GM12873 (cell line): ENCODE data around the gene CLCN6.

Experiments
- TF ChIP-seq, protein P1 (sequence below): IDR thresholded peaks from 2 replicates; pipeline ENCODE4 v1.5.1; 2012; ENCODE audit warnings: low read depth, mild to moderate bottlenecking, moderate library complexity, low read length, control low read depth; ENCODE audit not compliant: insufficient read depth; ENCODE audit errors: missing control alignments

CLCN6 gene

GRCh38 chr1:11825131-11825530 is 19.1 kb downstream of the CLCN6 start:
- TF ChIP-seq, protein P1, sequence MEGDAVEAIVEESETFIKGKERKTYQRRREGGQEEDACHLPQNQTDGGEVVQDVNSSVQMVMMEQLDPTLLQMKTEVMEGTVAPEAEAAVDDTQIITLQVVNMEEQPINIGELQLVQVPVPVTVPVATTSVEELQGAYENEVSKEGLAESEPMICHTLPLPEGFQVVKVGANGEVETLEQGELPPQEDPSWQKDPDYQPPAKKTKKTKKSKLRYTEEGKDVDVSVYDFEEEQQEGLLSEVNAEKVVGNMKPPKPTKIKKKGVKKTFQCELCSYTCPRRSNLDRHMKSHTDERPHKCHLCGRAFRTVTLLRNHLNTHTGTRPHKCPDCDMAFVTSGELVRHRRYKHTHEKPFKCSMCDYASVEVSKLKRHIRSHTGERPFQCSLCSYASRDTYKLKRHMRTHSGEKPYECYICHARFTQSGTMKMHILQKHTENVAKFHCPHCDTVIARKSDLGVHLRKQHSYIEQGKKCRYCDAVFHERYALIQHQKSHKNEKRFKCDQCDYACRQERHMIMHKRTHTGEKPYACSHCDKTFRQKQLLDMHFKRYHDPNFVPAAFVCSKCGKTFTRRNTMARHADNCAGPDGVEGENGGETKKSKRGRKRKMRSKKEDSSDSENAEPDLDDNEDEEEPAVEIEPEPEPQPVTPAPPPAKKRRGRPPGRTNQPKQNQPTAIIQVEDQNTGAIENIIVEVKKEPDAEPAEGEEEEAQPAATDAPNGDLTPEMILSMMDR = no peak

DNA sequence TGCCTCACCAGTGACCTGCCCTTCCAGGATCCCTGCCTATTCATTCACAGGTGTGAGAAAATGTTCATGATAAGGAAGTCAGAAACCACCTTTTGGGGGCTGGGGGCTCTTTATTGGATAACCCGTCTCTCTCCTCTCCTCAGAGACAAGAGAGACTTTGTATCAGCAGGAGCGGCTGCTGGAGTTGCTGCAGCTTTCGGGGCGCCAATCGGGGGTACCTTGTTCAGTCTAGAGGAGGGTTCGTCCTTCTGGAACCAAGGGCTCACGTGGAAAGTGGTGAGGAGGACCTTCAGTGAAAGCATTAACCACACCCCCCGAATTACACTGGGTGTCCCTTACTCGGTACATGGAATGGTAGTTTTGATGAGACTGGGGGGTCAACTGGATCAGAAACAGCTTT is 21.0 kb downstream of the CLCN6 start:
- TF ChIP-seq, protein P1 = no peak

DNA sequence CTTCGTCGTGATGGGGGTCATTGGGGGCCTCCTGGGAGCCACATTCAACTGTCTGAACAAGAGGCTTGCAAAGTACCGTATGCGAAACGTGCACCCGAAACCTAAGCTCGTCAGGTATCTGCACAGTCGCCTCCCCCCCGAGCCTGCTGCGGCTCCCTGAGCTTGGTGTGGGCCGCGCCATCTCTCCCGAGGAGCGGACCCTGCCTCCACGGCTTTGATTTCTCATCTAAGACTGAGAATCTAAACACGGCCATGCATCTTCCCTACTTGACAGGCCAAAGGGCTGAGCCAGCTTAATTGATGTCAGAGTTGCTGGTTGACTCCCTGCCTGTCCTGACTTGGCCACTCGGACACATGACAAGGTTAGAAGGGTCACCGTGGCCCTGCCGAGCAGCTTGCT is 22.5 kb downstream of the CLCN6 start:
- TF ChIP-seq, protein P1 = no peak

GRCh38 chr1:11831945-11832725 is 26.1 kb downstream of the CLCN6 start:
- TF ChIP-seq, protein P1 = no peak

- TF ChIP-seq, protein P1 = no peak
Measured at GRCh38 chr1:11833497-11833896, 27.5 kb downstream of the CLCN6 start.

- TF ChIP-seq, protein P1 = no peak
Measured at GRCh38 chr1:11833900-11834299, 27.9 kb downstream of the CLCN6 start.

DNA sequence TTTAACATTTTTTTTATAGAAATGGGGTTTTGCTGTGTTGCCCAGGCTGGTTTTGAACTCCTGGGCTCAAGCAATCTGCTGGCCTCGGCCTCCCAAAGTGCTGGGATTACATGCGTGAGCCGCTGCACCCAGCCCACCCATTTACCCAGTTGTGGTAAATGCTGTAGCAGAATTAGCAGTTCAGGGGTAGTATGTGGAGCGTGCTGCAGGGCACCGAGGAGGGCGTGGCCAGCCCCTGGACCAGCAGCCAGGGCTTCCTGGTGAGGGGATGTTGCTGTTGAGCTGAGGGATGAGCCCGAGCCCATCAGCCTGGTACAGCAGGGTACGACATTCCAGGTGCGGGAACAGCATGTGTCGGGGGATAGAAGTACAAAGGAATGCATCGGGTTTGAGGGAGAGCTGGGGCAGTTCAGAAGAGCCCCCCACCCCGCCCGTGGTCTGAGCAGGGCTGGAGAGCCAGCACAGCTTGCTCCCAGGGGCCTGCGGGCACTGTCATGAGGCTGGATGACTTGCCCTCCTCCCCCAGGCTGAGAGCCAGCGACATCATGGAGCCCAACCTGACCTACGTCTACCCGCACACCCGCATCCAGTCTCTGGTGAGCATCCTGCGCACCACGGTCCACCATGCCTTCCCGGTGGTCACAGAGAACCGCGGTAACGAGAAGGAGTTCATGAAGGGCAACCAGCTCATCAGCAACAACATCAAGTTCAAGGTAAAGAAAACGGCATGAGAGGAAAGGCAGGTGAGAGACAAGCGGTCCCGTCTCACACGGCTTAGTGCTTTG is 29.6 kb downstream of the CLCN6 start:
- TF ChIP-seq, protein P1 = no peak
